B cell (primary cell): ENCODE results near the gene B3GAT3.

Source experiments
- CTCF ChIP-seq: fragments of 200-600 bp; IDR thresholded peaks from one replicate; pipeline ENCODE4 v1.8.0; 2022; ENCODE audit warnings: antibody characterized with exemption, mild to moderate bottlenecking
- EZH2 ChIP-seq: IDR thresholded peaks from 2 replicates; pipeline ENCODE4 v1.6.1; 2012; ENCODE audit warnings: borderline replicate concordance, low read depth, mild to moderate bottlenecking, moderate library complexity, low read length; ENCODE audit not compliant: insufficient read depth, poor library complexity, severe bottlenecking

GRCh38 chr11:62656796-62657429 is 35.1 kb upstream of the B3GAT3 start:
- TF ChIP-seq CTCF, result no peak
- no peak for TF ChIP-seq EZH2
